Measurements from ENCODE around the gene TBC1D22A. TPM values are rescaled to one million over a fixed set of nuclear protein-coding genes. Genes with fewer than 3 reads are reported as not detected.

Gene TBC1D22A
- total RNA-seq, 1 donor from 2014 or later: 33.0 TPM

- no peak for DNase-seq (ENCODE audit: low spot score)
Measured at GRCh38 chr22:47189056-47189916, 426.8 kb downstream of the TBC1D22A start.

DNA sequence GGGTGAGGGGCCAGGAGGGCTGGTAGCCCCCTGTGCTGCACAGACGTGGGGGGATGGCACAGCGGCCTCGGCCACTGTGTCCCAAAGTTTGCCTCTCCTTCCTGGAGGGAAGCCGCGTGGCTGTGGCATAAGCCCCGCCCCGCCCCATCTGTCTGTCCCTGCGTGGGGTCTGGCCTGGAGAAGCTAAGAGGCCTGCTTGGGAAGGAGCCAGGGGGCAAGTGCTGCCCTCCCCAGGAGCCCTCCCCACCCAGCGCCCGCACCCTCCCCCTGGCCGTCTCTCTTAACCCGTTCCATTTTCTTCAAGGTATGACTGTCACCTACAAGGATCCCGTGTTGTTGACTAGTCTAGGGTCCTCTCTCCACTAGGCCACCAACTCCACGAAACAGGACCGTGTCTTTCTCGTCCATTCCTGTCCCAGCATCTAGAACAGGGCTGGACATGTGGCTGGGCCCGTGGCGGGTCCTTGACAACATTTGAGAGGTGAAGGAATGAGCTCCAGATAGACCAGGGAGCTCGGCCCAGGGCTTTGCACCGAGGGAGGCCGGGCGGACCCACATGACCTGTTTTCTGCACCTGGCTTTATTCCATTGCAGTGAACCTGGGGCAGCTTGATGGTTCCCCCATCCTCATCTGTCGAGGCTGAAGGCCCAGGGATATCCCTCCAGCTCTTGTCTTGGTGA, 428.0 kb downstream of the TBC1D22A start:
- no peak for DNase-seq (ENCODE audit: low spot score)

- no peak for DNase-seq (ENCODE audit: low spot score)
Measured at GRCh38 chr22:47190957-47191670, 428.7 kb downstream of the TBC1D22A start.

- no peak for DNase-seq (ENCODE audit: low spot score)
Measured at GRCh38 chr22:47191671-47192650, 429.5 kb downstream of the TBC1D22A start.

DNA sequence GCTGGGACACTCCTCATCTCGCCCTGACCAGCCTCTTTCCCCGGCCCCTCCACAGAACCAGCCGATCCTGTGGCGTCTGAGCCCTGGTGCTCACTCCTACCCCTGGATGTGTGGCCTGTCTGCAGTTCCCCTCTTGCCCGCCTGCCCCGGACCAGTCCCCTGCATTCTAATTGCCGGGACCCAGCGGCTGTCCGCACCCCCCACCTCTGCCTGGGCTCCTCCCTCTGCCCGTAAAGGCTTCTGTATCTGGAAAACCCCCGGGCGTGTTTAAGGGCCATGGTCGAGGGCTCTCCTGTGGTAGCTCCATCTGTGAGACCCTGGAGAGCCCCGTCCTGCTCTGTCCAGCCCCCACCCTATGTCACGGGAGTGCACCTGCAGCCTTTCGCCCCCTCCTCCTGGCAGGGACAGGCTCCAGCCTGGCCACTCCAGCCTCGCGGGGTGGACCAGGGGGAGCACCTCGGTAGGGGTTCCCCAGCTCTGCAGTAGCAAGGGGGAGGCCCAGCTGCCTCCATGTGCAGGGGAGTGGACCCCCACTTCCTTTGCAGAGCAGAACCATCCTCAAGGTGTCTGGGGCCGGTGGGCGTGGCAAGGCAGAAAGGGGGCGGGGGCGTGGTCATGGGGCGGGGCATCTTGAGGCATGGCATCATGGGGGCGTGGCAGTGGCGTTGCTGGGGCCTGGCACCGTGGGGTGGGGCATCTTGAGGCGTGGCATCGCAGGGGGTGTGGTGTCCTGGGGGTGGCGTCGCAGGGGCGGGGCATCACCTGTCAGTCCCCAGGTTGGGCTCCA, 430.4 kb downstream of the TBC1D22A start:
- DNase-seq (ENCODE audit: low spot score): no peak

- DNase-seq (ENCODE audit: low spot score): no peak
Measured at GRCh38 chr22:47193606-47194329, 431.3 kb downstream of the TBC1D22A start.

GRCh38 chr22:47194476-47195155, 432.2 kb downstream of the TBC1D22A start:
- DNase-seq (ENCODE audit: low spot score): no peak

- no peak for DNase-seq (ENCODE audit: low spot score)
Measured at GRCh38 chr22:47195156-47195483, 432.7 kb downstream of the TBC1D22A start.

DNA sequence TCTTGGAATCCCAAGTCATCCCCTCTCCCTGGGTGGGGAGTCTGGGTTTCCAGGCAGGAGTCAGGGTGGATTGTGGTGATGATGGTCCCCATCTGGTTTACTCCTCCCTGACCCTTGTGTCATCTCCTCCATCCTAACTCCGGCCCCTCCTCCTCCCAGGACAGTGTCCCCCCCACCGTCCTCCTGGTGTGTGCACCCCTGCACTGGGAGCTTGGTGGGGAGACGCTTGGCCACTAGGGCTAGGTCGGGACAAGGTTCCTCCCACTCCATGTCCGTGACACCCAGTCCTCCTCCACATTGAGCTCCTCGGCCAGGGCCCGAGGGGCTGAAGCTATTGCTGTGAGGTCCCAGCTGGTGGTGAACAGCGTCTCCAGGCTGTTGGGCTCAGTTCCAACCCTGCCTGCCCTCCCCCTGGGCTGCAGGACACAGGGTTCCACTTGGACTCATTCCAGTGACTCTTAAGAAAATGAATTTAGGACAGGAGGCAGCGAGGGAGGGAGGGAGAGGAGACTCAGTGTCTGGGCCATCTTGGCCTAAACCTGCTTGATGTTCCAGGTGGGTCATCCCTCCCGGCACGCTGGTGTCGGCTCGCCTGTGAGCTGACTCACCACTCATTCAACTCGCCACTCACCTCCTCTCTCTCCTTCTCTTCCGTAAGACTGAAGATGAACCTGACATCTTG, 433.2 kb downstream of the TBC1D22A start:
- no peak for DNase-seq (ENCODE audit: low spot score)

DNA sequence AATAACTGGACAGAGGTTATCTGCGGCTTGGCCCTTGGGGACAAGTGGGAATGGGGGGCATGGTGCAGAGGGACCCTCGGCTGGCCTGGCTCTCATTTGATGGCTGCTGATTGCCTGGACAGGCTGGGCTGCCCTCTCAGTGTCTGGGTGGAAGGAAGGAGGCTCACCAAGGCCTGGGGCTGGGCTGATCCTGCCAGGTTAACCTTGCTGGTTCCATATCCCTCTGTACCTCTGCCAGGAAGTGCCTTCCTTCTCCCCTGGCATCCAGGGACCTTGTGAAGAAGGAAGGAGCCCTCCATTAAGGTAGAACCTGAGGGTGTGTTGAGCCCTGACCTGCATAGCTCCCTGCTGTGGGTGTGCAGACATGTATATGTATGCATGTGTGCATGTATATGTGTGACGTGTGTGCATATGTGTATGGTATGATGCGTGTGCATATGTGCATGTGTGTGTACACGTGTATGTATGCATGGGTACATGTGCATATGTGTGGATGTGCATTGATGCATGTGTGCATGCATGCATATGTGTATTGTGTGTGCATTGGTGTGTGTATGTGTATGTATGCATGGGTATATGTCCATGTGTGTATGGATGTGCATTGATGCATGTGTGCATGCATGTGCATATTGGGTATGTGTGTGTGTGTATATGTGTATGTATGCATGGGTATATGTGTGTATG, 433.9 kb downstream of the TBC1D22A start:
- peak; percentile 9 for DNase-seq (ENCODE audit: low spot score)

DNA sequence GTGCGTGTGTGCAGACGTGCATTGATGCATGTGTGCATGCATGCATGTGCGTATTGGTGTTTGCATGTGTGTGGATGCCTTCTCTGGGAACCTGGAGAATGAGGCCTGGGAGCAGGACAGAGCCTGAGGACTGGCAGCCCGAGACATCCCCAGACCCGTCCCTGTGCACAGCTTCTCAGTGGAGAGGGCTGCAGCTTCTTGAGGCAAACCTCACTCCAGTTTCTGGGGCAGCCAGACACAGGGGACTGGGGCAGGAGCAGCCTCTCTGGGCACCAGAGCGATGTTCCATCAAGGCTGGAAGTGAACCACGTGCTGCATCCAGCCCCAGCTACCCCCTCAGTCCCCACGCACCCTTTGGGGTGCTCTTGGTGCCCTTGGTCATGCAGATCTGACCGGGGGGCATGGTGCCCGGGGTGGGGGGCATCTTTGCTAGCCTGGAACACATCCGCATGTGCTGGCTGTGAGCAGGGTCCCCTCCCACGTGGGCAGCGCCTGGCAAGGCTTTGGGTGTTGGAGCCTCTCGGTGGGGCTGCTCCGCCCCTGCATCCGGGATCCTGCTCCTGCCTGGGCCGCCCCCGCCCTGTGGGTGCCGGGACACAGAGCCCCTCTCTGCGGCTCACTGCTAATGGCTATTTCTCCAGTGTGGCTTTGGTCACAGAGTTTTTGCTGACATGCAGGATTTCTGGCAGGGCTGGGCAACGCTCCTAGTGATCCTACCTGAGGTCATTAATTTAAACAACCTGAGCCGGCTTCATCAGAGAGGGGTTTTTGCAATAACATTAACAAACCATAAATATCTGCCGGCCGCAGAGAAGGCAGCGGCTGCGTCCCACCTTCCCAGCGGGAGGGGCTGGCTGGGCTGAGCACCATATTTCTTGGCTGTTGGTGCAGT, 434.7 kb downstream of the TBC1D22A start:
- peak; percentile 7 for DNase-seq (ENCODE audit: low spot score)

- DNase-seq (ENCODE audit: low spot score): peak; percentile 6
Measured at GRCh38 chr22:47197773-47198500, 435.5 kb downstream of the TBC1D22A start.

- DNase-seq (ENCODE audit: low spot score): no peak
Measured at GRCh38 chr22:47198801-47199251, 436.4 kb downstream of the TBC1D22A start.

- DNase-seq (ENCODE audit: low spot score): no peak
Measured at GRCh38 chr22:47199261-47199978, 437.0 kb downstream of the TBC1D22A start.

DNA sequence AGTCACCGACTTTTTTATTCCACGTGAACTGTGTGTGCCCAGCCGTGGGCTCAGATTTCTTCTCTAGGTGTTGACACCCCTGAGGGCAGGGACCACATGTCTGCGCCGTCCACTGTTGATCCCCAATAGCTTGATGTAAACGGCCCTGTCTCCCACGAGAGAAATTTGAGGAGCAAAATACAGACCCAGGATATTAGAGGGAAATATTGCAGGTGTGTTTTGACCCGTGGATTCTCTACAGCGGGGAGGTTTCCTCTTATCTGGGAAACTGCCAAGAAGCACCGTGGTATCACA, 437.5 kb downstream of the TBC1D22A start:
- no peak for DNase-seq (ENCODE audit: low spot score)
